ENCODE data around the gene CA10.

- TF ChIP-seq, protein P1, sequence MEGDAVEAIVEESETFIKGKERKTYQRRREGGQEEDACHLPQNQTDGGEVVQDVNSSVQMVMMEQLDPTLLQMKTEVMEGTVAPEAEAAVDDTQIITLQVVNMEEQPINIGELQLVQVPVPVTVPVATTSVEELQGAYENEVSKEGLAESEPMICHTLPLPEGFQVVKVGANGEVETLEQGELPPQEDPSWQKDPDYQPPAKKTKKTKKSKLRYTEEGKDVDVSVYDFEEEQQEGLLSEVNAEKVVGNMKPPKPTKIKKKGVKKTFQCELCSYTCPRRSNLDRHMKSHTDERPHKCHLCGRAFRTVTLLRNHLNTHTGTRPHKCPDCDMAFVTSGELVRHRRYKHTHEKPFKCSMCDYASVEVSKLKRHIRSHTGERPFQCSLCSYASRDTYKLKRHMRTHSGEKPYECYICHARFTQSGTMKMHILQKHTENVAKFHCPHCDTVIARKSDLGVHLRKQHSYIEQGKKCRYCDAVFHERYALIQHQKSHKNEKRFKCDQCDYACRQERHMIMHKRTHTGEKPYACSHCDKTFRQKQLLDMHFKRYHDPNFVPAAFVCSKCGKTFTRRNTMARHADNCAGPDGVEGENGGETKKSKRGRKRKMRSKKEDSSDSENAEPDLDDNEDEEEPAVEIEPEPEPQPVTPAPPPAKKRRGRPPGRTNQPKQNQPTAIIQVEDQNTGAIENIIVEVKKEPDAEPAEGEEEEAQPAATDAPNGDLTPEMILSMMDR (optimal IDR thresholded peaks at IDR 0.05 in 1 of 3, IDR thresholded peaks at IDR 0.05 in 1 of 3, conservative IDR thresholded peaks at IDR 0.05 in 1 of 3; ENCODE audit: extremely low read depth in 1 of 3, insufficient read depth in 2 of 3, low read length in 3 of 3), result no peak
- no peak for TF ChIP-seq EZH2 (IDR thresholded peaks at IDR 0.05; ENCODE audit: low read length)
Observed at GRCh38 chr17:51948128-51948527, 210.4 kb downstream of the CA10 start.

Measured in keratinocyte (primary cell).